Uterus (tissue), 4 donors: ENCODE measurements around the gene PSMD1. TPM values are rescaled to one million over a fixed set of nuclear protein-coding genes. Genes with fewer than 3 reads are reported as not detected.

ENCODE experiments used
- DNase-seq, 2 donors: peaks; one replicate each; pipeline ENCODE4 v3.0.0-alpha.2; 2019 to 2020
- H3K27ac ChIP-seq, 2 donors: fragments of 200-600 bp; sonication (generic); 1 replicate in 1 of 2; 2 replicates in 1 of 2; pipeline ENCODE4 v1.5.1; 2016 to 2018
- H3K27me3 ChIP-seq, 2 donors: fragments of 200-600 bp; sonication (generic); one replicate each; pipeline ENCODE4 v1.5.1; 2018 to 2019; ENCODE audit warnings: control low read depth in 1 of 2
- H3K36me3 ChIP-seq, 2 donors: fragments of 200-600 bp; sonication (generic); one replicate each; pipeline ENCODE4 v1.5.1; 2019; ENCODE audit warnings: control low read depth in 1 of 2
- H3K4me1 ChIP-seq, 2 donors: fragments of 200-600 bp; sonication (generic); one replicate each; pipeline ENCODE4 v1.5.1; 2018 to 2019; ENCODE audit warnings: control low read depth in 1 of 2
- H3K4me3 ChIP-seq, 2 donors: fragments of 200-600 bp; sonication (generic); 1 replicate in 1 of 2; 2 replicates in 1 of 2; pipeline ENCODE4 v1.5.1; 2018 to 2019; ENCODE audit warnings: mild to moderate bottlenecking in 1 of 2
- H3K9me3 ChIP-seq, 2 donors: fragments of 200-600 bp; sonication (generic); one replicate each; pipeline ENCODE4 v1.5.1; 2019; ENCODE audit warnings: control low read depth in 1 of 2
- CTCF ChIP-seq, 4 experiments: fragments of 200-600 bp in 2 of 4; fragments of 450-650 bp in 2 of 4; sonication (generic) in 2 of 4; IDR thresholded peaks; one replicate each; pipeline ENCODE4 v1.5.1; 2016 to 2019; ENCODE audit warnings: antibody characterized with exemption in 4 of 4, mild to moderate bottlenecking in 2 of 4, moderate library complexity in 1 of 4
- POLR2A ChIP-seq, 2 donors: fragments of 450-650 bp; IDR thresholded peaks; one replicate each; pipeline ENCODE4 v1.6.1; 2016; ENCODE audit warnings: antibody characterized with exemption in 2 of 2, mild to moderate bottlenecking in 1 of 2, moderate library complexity in 1 of 2
- intact Hi-C: fragments of 100-400 bp; cut with DNase I; formaldehyde crosslinking; loops from one replicate; pipeline ENCODE4 v1.15.1; 2023; ENCODE audit warnings: low total_unique reads
- total RNA-seq, 4 donors: library from RNA; depleted of rRNA in 3 of 4; stranded (reverse); fragments of >200 nt in 3 of 4; gene quantifications; one replicate each; pipeline versions ENCODE4 v1.1.0 to v1.2.4, GENCODE V29; 2014 to 2023
- donor health status: DM: yes; HTN: yes; CAD: no.

PSMD1 gene
- total RNA-seq, 4 donors from 2014 or later = 54.4 to 96.6 (median 68.6) TPM

- Histone ChIP-seq H3K9me3 (no peaks in the 10 kb centered on the region), H3K4me1 (no peaks in the 10 kb centered on the region), H3K27ac (no peak overlapping the region), H3K27me3 (no peaks in the 10 kb centered on the region), H3K4me3 (no peak overlapping the region), H3K36me3 (no peaks in the 10 kb centered on the region)
- DNase-seq = no peak
- intact Hi-C loops = no loop called here
- TF ChIP-seq CTCF (IDR thresholded peaks at IDR 0.05) = no peak
- no peak for TF ChIP-seq POLR2A (IDR thresholded peaks at IDR 0.05)
Measured at GRCh38 chr2:231010201-231010730, 46.4 kb upstream of the PSMD1 start.

- no peak for DNase-seq
- intact Hi-C loops = no loop called here
- H3K36me3 ChIP-seq = no peaks in the 10 kb centered on the region
- H3K27ac ChIP-seq = no peak overlapping the region
- H3K4me1 ChIP-seq = no peaks in the 10 kb centered on the region
- TF ChIP-seq CTCF (IDR thresholded peaks at IDR 0.05) = no peak
- no peak for TF ChIP-seq POLR2A (IDR thresholded peaks at IDR 0.05)
- no peaks in the 10 kb centered on the region for H3K27me3 ChIP-seq
- H3K4me3 ChIP-seq = no peak overlapping the region
- no peaks in the 10 kb centered on the region for H3K9me3 ChIP-seq
Measured at GRCh38 chr2:231011526-231011925, 45.1 kb upstream of the PSMD1 start.

- Histone ChIP-seq H3K27me3 (no peaks in the 10 kb centered on the region), H3K9me3 (no peaks in the 10 kb centered on the region), H3K4me1 (no peaks in the 10 kb centered on the region), H3K36me3 (no peaks in the 10 kb centered on the region), H3K4me3 (no peak overlapping the region), H3K27ac (no peak overlapping the region)
- intact Hi-C loops = no loop called here
- no peak for TF ChIP-seq POLR2A (IDR thresholded peaks at IDR 0.05)
- TF ChIP-seq CTCF (IDR thresholded peaks at IDR 0.05) = no peak
- no peak for DNase-seq
Measured at GRCh38 chr2:231012463-231012862, 44.2 kb upstream of the PSMD1 start.

- intact Hi-C loops = no loop called here
- TF ChIP-seq CTCF (IDR thresholded peaks at IDR 0.05) = no peak
- no peak for TF ChIP-seq POLR2A (IDR thresholded peaks at IDR 0.05)
- no peak for DNase-seq
- Histone ChIP-seq H3K27me3 (no peaks in the 10 kb centered on the region), H3K9me3 (no peaks in the 10 kb centered on the region), H3K4me1 (no peaks in the 10 kb centered on the region), H3K36me3 (no peaks in the 10 kb centered on the region), H3K4me3 (no peak overlapping the region), H3K27ac (no peak overlapping the region)
Measured at GRCh38 chr2:231013820-231014219, 42.8 kb upstream of the PSMD1 start.

GRCh38 chr2:231015478-231015877, 41.2 kb upstream of the PSMD1 start:
- TF ChIP-seq CTCF (IDR thresholded peaks at IDR 0.05) = no peak
- TF ChIP-seq POLR2A (IDR thresholded peaks at IDR 0.05) = no peak
- Histone ChIP-seq H3K36me3 (no peaks in the 10 kb centered on the region), H3K9me3 (no peaks in the 10 kb centered on the region), H3K27ac (no peak overlapping the region), H3K4me3 (no peak overlapping the region), H3K4me1 (no peaks in the 10 kb centered on the region), H3K27me3 (no peaks in the 10 kb centered on the region)
- no peak for DNase-seq
- intact Hi-C loops = no loop called here
